GM12878 (cell line): ENCODE data around the gene NACA2. TPM values are rescaled to one million over a fixed set of nuclear protein-coding genes. Genes with fewer than 3 reads are reported as not detected.

Experiments
- ATAC-seq: fragments of 200-7000 bp; cut with Tn5 transposase; 3 replicates; pipeline ENCODE4 v1.9.1; 2020; ENCODE audit warnings: mild to moderate bottlenecking, moderate library complexity
- BruUV-seq: library from RNA; stranded (reverse); fragments of 400-500 nt; replicated peaks from 2 replicates; lab custom pipeline; 2021; lab: Mats Ljungman, UMichigan
- CTCF ChIA-PET: fragments of 300-600 bp; sonication (Branson Sonifier 250); formaldehyde crosslinking; extraction: SDS; loops from one replicate; lab custom pipeline; 2021; ENCODE audit warnings: inconsistent platforms; lab: Yijun Ruan, JAX
- POLR2A ChIA-PET: fragments of 350-600 bp; formaldehyde crosslinking; extraction: SDS; loops from one replicate; lab custom pipeline; 2021; ENCODE audit warnings: inconsistent platforms; lab: Charles Lee
- RAD21 ChIA-PET: fragments of 300-600 bp; sonication (Branson Sonifier 250); formaldehyde crosslinking; loops from one replicate; lab custom pipeline; 2023; ENCODE audit warnings: antibody characterized with exemption; ENCODE audit not compliant: unreplicated experiment; lab: Charles Lee
- SMC1A ChIA-PET: fragments of 300-600 bp; sonication (Branson Sonifier 250); formaldehyde crosslinking; loops from one replicate; lab custom pipeline; 2023; ENCODE audit not compliant: unreplicated experiment, uncharacterized antibody; lab: Charles Lee
- DNase-seq: peaks from one replicate; pipeline ENCODE4 v3.0.0-alpha.2; 2011; ENCODE audit warnings: low read depth, low spot score
- FAIRE-seq: peaks from 3 replicates; lab custom pipeline; 2011; peaks lifted over from hg19 to GRCh38; lab: Jason Lieb, UNC
- H2AFZ ChIP-seq: 2 replicates; pipeline ENCODE4 v1.6.0; 2011; ENCODE audit warnings: low read depth, low read length, control low read depth; ENCODE audit not compliant: control insufficient read depth
- H3K27ac ChIP-seq: 2 replicates; pipeline ENCODE4 v1.5.1; 2011; ENCODE audit warnings: control low read depth; ENCODE audit not compliant: control insufficient read depth, insufficient read depth
- H3K27me3 ChIP-seq, 2 experiments: replicated peaks in 1 of 2; 2 replicates each; pipeline versions ENCODE4 v1.6.0 to v1.6.1; 2011; ENCODE audit warnings: low read length in 1 of 2; ENCODE audit not compliant: control insufficient read depth in 2 of 2, insufficient read depth in 2 of 2
- H3K36me3 ChIP-seq, 2 experiments: 2 replicates each; pipeline ENCODE4 v1.5.1; 2011; ENCODE audit warnings: low read length in 1 of 2; ENCODE audit not compliant: control insufficient read depth in 2 of 2, insufficient read depth in 2 of 2
- H3K4me1 ChIP-seq: 2 replicates; pipeline ENCODE4 v1.6.1; 2011; ENCODE audit warnings: mild to moderate bottlenecking, low read length, moderate library complexity, mixed read lengths; ENCODE audit not compliant: control insufficient read depth, insufficient read depth
- H3K4me2 ChIP-seq: 2 replicates; pipeline ENCODE4 v1.6.0; 2011; ENCODE audit warnings: control low read depth; ENCODE audit not compliant: control insufficient read depth, insufficient read depth
- H3K4me3 ChIP-seq: fragments of 200-600 bp; sonication (generic); 2 replicates; pipeline ENCODE4 v1.5.1; 2016
- H3K79me2 ChIP-seq: 2 replicates; pipeline ENCODE4 v1.6.0; 2011; ENCODE audit warnings: low read length; ENCODE audit not compliant: control insufficient read depth, insufficient read depth
- H3K9ac ChIP-seq: 2 replicates; pipeline ENCODE4 v1.8.0; 2011; ENCODE audit warnings: low read length, control low read depth, mixed read lengths; ENCODE audit not compliant: control insufficient read depth, insufficient read depth
- H3K9me3 ChIP-seq: replicated peaks from 3 replicates; pipeline ENCODE4 v1.5.1; 2011; ENCODE audit warnings: mild to moderate bottlenecking, low read length; ENCODE audit not compliant: control insufficient read depth, insufficient read depth
- H4K20me1 ChIP-seq: 2 replicates; pipeline ENCODE4 v1.6.0; 2011; ENCODE audit not compliant: control insufficient read depth, insufficient read depth
- DPF2 ChIP-seq: fragments of 450-650 bp; IDR thresholded peaks from 2 replicates; pipeline ENCODE4 v1.6.1; 2017; ENCODE audit warnings: mild to moderate bottlenecking
- ETV6 ChIP-seq, 2 experiments: fragments of 450-650 bp in 1 of 2; IDR thresholded peaks in 1 of 2; conservative IDR thresholded peaks in 1 of 2; 2 replicates each; pipeline ENCODE4 v1.6.1; 2014; ENCODE audit warnings: antibody characterized with exemption in 1 of 2, borderline replicate concordance in 1 of 2, low read depth in 1 of 2, mild to moderate bottlenecking in 1 of 2, moderate library complexity in 1 of 2
- NFXL1 ChIP-seq: fragments of 450-650 bp; IDR thresholded peaks from 2 replicates; pipeline ENCODE4 v1.6.1; 2017; ENCODE audit warnings: antibody characterized with exemption, mild to moderate bottlenecking, borderline replicate concordance
- RB1 ChIP-seq: fragments of 450-650 bp; formaldehyde crosslinking; IDR thresholded peaks from 2 replicates; pipeline ENCODE4 v1.6.1; 2017; ENCODE audit warnings: mild to moderate bottlenecking, borderline replicate concordance
- SIN3A ChIP-seq: IDR thresholded peaks from 2 replicates; pipeline ENCODE4 v1.6.1; 2012; ENCODE audit warnings: low read depth, low read length, improper control_type of control experiment
- YBX1 ChIP-seq: fragments of 450-650 bp; IDR thresholded peaks from 2 replicates; pipeline ENCODE4 v1.6.1; 2016; ENCODE audit warnings: antibody characterized with exemption
- ZNF622 ChIP-seq: fragments of 450-650 bp; IDR thresholded peaks from 2 replicates; pipeline ENCODE4 v1.6.1; 2017; ENCODE audit warnings: mild to moderate bottlenecking, inconsistent platforms
- WGBS: methylation state at CpG from one replicate; pipeline ENCODE4 v1.1.6; 2016; ENCODE audit warnings: low lambda C conversion rate; ENCODE audit not compliant: insufficient replicate concordance, insufficient coverage; ENCODE audit errors: missing lambda C conversion rate; 5-methylcytosine and 5-hydroxymethylcytosine counted together
- in situ Hi-C: fragments of 300-500 bp; cut with MboI; formaldehyde crosslinking; loops from 9 replicates; pipeline ENCODE4 v1.14.3; 2018; ENCODE audit warnings: mixed read lengths
- intact Hi-C: fragments of 100-400 bp; cut with micrococcal nuclease; formaldehyde crosslinking; loops from one replicate; pipeline ENCODE4 v1.14.2; 2022; ENCODE audit not compliant: unreplicated experiment
- polyA plus RNA-seq, 11 experiments: library from polyadenylated mRNA; depleted of rRNA in 4 of 11; unstranded in 6 of 11; stranded (reverse) in 5 of 11; fragments of >200 nt; fragmentation: Nextera tagmentation in 4 of 11; fragmentation: Illumina TruSeq in 1 of 11; extraction: Ambion mirVana in 4 of 11; extraction: Trizol in 1 of 11; gene quantifications; 1 replicate in 1 of 11; 2 replicates in 10 of 11; pipeline versions ENCODE4 v1.2.1 to v1.2.3, GENCODE V29; 2011 to 2016; ENCODE audit warnings: inconsistent platforms in 2 of 11, missing spikeins in 2 of 11, low read depth in 1 of 11
- total RNA-seq, 4 experiments: library from RNA; depleted of rRNA in 3 of 4; stranded (reverse); fragments of >200 nt in 3 of 4; fragmentation: Illumina TruSeq in 1 of 4; extraction: Trizol in 1 of 4; gene quantifications; 2 replicates each; pipeline versions ENCODE4 v1.2.1 to v1.2.3, GENCODE V29; 2013 to 2021

NACA2 gene
- total and polyA plus RNA-seq, 10 of the 15 experiments (the other 5 are each of a cell fraction or from before 2014, with no cell fraction given), result 0.16 to 0.68 (median 0.36) TPM; not detected in 4

- no peak for FAIRE-seq
Observed at GRCh38 chr17:61568219-61569072, 22.6 kb downstream of the NACA2 start.

More at GRCh38 chr17:61568219-61569072, 22.6 kb downstream of the NACA2 start:
- intact Hi-C loops (no loop called here), in situ Hi-C loops (no loop called here)
- no peaks in the 10 kb centered on the region; the same call in 2 of the 3 replicates for H3K9me3 ChIP-seq
- no peaks in the 10 kb centered on the region for H3K27me3 ChIP-seq
- H3K36me3 ChIP-seq, result no peaks in the 10 kb centered on the region
- POLR2A ChIA-PET, result no interaction called here
- ATAC-seq, result no peak
- WGBS, result 42% methylated on average over 14 of the region's 14 CpGs
- no peak overlapping the region for H3K4me3 ChIP-seq
- SMC1A ChIA-PET, result interaction anchor here (0.8 to 1.1 kb wide), 2 partner anchors 11 to 26 kb away, joined by 3 read pairs; no protein-coding TSS in a partner anchor
- no peak overlapping the region for H3K27ac ChIP-seq
- RAD21 ChIA-PET, result no interaction called here
- no peak overlapping the region for H3K4me2 ChIP-seq
- no peak overlapping the region for H3K9ac ChIP-seq
- H3K4me1 ChIP-seq, result no peaks in the 10 kb centered on the region
- no peak overlapping the region for H2AFZ ChIP-seq
- TF ChIP-seq SIN3A (no peak), DPF2 (no peak), NFXL1 (peak; percentile 86), YBX1 (no peak), RB1 (peak; percentile 84; the same call in 1 of the 2 replicates), ZNF622 (no peak), ETV6 (conservative IDR thresholded peaks at IDR 0.05 in 1 of 2, IDR thresholded peaks at IDR 0.05 in 1 of 2; ENCODE audit: borderline replicate concordance in 1 of 2, low read depth in 1 of 2) (peak in 1 of 2 experiments; percentile 100; a peak in 2 of 4 replicates)
- TF ChIP-seq, all 136 proteins: peak for 3
- BruUV-seq, result no TSS peak
- Histone ChIP-seq H3K79me2 (no peaks in the 10 kb centered on the region), H4K20me1 (no peaks in the 10 kb centered on the region)
- no peak for DNase-seq
- CTCF ChIA-PET, result interaction anchor here (0.5 to 1.0 kb wide), 2 partner anchors 17 to 18 kb away, joined by 3 to 4 read pairs; no protein-coding TSS in a partner anchor
